ENCODE data around the gene ATG4C. TPM values are rescaled to one million over a fixed set of nuclear protein-coding genes. Genes with fewer than 3 reads are reported as not detected.

Gene ATG4C
- total and polyA plus RNA-seq, 2 of the 13 experiments (the other 11 are each of a cell fraction or from before 2014, with no cell fraction given) = 4.0 to 11.2 TPM

DNA sequence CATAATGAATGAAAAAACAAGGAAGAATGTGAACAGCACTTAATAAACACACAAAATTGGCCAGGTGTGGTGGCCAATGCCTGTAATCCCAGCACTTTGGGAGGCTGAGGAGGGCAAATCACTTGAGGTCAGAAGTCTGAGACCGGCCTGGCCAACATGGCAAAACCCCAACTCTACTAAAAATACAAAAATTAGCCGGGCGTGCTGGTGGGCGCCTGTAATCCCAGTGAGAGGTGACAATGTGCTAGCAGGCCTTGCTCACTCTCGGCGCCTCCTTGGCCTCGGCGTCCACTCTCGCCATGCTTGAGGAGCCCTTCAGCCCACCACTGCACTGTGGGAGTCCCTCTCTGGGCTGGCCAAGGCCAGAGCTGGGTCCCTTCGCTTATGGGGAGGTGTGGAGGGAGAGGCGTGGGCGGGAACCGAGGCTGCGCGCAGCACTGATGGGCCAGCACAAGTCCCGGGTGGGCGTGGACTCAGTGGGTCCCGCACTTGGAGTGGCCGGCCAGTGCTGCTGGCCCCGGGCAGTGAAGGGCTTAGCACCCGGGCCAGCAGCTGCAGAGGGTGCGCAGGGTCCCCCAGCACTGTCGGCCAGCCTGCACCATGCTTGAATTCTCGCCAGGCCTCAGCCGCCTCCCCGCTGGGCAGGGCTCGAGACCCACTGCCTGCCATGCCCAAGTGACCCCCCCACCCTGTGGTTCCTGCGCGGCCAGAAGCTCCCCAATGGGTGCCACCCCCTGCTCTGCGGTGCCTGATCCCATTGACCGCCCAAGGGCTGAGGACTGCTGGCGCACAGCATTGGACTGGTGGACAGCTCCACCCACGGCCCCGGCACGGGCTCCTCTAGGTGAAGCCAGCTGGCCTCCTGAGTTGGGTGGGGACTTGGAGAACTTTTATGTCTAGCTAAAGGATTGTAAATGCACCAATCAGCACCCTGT is 30.6 kb upstream of the ATG4C start:
- POLR2A ChIA-PET = no interaction called here
- Histone ChIP-seq H3K36me3 (replicated peaks in 1 of 2; ENCODE audit: control insufficient read depth in 1 of 2, insufficient read depth in 2 of 2, low read length in 2 of 2) (no peaks in the 10 kb centered on the region), H3K4me2 (ENCODE audit: low read depth, low read length) (no peak overlapping the region), H3K9me3 (ENCODE audit: low read length) (peaks cover 7% of the 10 kb centered on the region; the same call in 1 of the 2 replicates), H3K4me1 (ENCODE audit: insufficient read depth, low read length) (no peaks in the 10 kb centered on the region), H4K20me1 (ENCODE audit: insufficient read depth, low read length) (no peaks in the 10 kb centered on the region), H3K27me3 (ENCODE audit: control insufficient read depth in 1 of 2, insufficient read depth in 2 of 2, low read length in 2 of 2) (no peaks in the 10 kb centered on the region), H3K79me2 (ENCODE audit: insufficient read depth, low read length) (no peaks in the 10 kb centered on the region), H2AFZ (ENCODE audit: low read length) (no peak overlapping the region), H3K27ac (ENCODE audit: extremely low read length, insufficient read depth, low read length) (no peak overlapping the region), H3K9ac (ENCODE audit: insufficient read depth, low read depth, low read length) (no peak overlapping the region), H3K4me3 (replicated peaks in 1 of 3; ENCODE audit: insufficient read depth in 1 of 3, low read depth in 2 of 3, low read length in 3 of 3) (no peak overlapping the region)
- DNase-seq (ENCODE audit: low spot score) (no peak), FAIRE-seq (no peak), ATAC-seq (no peak)
- no TSS peak for BruUV-seq (replicated peaks)
- intact Hi-C loops (cut with micrococcal nuclease; ENCODE audit: unreplicated experiment) = no loop called here
- WGBS (ENCODE audit: low lambda C conversion rate) = 95% methylated on average over 9 of the region's 35 CpGs
- CTCF ChIA-PET (ENCODE audit: low intra/inter-chr PET ratio, low total read pairs) = no interaction called here
- in situ Hi-C loops (cut with HindIII; ENCODE audit: extremely low pct_ligation_motif_present, low pct_unique_long_range_greater_than_20kb) = no loop called here
- TF ChIP-seq SIX1 (CRISPR knock-in tag; IDR thresholded peaks at IDR 0.05; ENCODE audit: borderline replicate concordance) (no peak), ZNF781 (CRISPR knock-in tag; IDR thresholded peaks at IDR 0.05; ENCODE audit: borderline replicate concordance, not compliant biosample characterization) (no peak), ZNF562 (CRISPR knock-in tag; IDR thresholded peaks at IDR 0.05; ENCODE audit: borderline replicate concordance) (no peak), ZNF776 (CRISPR knock-in tag; IDR thresholded peaks at IDR 0.05) (no peak), GABPA (IDR thresholded peaks at IDR 0.05; ENCODE audit: low read depth, low read length) (no peak), GABPA (CRISPR knock-in tag; IDR thresholded peaks at IDR 0.05; ENCODE audit: low read depth) (no peak)
- TF ChIP-seq, protein P1, sequence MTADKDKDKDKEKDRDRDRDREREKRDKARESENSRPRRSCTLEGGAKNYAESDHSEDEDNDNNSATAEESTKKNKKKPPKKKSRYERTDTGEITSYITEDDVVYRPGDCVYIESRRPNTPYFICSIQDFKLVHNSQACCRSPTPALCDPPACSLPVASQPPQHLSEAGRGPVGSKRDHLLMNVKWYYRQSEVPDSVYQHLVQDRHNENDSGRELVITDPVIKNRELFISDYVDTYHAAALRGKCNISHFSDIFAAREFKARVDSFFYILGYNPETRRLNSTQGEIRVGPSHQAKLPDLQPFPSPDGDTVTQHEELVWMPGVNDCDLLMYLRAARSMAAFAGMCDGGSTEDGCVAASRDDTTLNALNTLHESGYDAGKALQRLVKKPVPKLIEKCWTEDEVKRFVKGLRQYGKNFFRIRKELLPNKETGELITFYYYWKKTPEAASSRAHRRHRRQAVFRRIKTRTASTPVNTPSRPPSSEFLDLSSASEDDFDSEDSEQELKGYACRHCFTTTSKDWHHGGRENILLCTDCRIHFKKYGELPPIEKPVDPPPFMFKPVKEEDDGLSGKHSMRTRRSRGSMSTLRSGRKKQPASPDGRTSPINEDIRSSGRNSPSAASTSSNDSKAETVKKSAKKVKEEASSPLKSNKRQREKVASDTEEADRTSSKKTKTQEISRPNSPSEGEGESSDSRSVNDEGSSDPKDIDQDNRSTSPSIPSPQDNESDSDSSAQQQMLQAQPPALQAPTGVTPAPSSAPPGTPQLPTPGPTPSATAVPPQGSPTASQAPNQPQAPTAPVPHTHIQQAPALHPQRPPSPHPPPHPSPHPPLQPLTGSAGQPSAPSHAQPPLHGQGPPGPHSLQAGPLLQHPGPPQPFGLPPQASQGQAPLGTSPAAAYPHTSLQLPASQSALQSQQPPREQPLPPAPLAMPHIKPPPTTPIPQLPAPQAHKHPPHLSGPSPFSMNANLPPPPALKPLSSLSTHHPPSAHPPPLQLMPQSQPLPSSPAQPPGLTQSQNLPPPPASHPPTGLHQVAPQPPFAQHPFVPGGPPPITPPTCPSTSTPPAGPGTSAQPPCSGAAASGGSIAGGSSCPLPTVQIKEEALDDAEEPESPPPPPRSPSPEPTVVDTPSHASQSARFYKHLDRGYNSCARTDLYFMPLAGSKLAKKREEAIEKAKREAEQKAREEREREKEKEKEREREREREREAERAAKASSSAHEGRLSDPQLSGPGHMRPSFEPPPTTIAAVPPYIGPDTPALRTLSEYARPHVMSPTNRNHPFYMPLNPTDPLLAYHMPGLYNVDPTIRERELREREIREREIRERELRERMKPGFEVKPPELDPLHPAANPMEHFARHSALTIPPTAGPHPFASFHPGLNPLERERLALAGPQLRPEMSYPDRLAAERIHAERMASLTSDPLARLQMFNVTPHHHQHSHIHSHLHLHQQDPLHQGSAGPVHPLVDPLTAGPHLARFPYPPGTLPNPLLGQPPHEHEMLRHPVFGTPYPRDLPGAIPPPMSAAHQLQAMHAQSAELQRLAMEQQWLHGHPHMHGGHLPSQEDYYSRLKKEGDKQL (CRISPR knock-in tag; IDR thresholded peaks at IDR 0.05; ENCODE audit: low read depth) = no peak
- TF ChIP-seq, protein P2, sequence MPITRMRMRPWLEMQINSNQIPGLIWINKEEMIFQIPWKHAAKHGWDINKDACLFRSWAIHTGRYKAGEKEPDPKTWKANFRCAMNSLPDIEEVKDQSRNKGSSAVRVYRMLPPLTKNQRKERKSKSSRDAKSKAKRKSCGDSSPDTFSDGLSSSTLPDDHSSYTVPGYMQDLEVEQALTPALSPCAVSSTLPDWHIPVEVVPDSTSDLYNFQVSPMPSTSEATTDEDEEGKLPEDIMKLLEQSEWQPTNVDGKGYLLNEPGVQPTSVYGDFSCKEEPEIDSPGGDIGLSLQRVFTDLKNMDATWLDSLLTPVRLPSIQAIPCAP (CRISPR knock-in tag; IDR thresholded peaks at IDR 0.05; ENCODE audit: low read depth) = no peak
- TF ChIP-seq, protein P3, sequence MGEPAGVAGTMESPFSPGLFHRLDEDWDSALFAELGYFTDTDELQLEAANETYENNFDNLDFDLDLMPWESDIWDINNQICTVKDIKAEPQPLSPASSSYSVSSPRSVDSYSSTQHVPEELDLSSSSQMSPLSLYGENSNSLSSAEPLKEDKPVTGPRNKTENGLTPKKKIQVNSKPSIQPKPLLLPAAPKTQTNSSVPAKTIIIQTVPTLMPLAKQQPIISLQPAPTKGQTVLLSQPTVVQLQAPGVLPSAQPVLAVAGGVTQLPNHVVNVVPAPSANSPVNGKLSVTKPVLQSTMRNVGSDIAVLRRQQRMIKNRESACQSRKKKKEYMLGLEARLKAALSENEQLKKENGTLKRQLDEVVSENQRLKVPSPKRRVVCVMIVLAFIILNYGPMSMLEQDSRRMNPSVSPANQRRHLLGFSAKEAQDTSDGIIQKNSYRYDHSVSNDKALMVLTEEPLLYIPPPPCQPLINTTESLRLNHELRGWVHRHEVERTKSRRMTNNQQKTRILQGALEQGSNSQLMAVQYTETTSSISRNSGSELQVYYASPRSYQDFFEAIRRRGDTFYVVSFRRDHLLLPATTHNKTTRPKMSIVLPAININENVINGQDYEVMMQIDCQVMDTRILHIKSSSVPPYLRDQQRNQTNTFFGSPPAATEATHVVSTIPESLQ (CRISPR knock-in tag; conservative IDR thresholded peaks at IDR 0.05) = no peak
- TF ChIP-seq, protein P4, sequence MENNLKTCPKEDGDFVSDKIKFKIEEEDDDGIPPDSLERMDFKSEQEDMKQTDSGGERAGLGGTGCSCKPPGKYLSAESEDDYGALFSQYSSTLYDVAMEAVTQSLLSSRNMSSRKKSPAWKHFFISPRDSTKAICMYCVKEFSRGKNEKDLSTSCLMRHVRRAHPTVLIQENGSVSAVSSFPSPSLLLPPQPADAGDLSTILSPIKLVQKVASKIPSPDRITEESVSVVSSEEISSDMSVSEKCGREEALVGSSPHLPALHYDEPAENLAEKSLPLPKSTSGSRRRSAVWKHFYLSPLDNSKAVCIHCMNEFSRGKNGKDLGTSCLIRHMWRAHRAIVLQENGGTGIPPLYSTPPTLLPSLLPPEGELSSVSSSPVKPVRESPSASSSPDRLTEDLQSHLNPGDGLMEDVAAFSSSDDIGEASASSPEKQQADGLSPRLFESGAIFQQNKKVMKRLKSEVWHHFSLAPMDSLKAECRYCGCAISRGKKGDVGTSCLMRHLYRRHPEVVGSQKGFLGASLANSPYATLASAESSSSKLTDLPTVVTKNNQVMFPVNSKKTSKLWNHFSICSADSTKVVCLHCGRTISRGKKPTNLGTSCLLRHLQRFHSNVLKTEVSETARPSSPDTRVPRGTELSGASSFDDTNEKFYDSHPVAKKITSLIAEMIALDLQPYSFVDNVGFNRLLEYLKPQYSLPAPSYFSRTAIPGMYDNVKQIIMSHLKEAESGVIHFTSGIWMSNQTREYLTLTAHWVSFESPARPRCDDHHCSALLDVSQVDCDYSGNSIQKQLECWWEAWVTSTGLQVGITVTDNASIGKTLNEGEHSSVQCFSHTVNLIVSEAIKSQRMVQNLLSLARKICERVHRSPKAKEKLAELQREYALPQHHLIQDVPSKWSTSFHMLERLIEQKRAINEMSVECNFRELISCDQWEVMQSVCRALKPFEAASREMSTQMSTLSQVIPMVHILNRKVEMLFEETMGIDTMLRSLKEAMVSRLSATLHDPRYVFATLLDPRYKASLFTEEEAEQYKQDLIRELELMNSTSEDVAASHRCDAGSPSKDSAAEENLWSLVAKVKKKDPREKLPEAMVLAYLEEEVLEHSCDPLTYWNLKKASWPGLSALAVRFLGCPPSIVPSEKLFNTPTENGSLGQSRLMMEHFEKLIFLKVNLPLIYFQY (CRISPR knock-in tag; IDR thresholded peaks at IDR 0.05; ENCODE audit: borderline replicate concordance) = no peak
